Astrocyte (in vitro differentiated cells and primary cell): ENCODE data around the gene ULK4.

Source experiments
- CTCF ChIP-seq: IDR thresholded peaks from 2 replicates; pipeline ENCODE4 v1.5.1; 2011; ENCODE audit warnings: low read depth, mild to moderate bottlenecking, inconsistent platforms, low read length, moderate library complexity; ENCODE audit not compliant: insufficient read depth
- EZH2 ChIP-seq: IDR thresholded peaks from 2 replicates; pipeline ENCODE4 v1.6.1; 2012; ENCODE audit warnings: mild to moderate bottlenecking, low read length, inconsistent platforms; ENCODE audit not compliant: insufficient read depth

- TF ChIP-seq CTCF (no peak), EZH2 (no peak)
Measured at GRCh38 chr3:41436983-41437382, 524.9 kb downstream of the ULK4 start.
